Cerebellar cortex (tissue), 1 donor: ENCODE measurements around the gene MUC2.

Experiments
- DNase-seq: peaks from one replicate; pipeline ENCODE4 v3.0.0-alpha.2; 2015; ENCODE audit warnings: low spot score

The MUC2 gene

DNA sequence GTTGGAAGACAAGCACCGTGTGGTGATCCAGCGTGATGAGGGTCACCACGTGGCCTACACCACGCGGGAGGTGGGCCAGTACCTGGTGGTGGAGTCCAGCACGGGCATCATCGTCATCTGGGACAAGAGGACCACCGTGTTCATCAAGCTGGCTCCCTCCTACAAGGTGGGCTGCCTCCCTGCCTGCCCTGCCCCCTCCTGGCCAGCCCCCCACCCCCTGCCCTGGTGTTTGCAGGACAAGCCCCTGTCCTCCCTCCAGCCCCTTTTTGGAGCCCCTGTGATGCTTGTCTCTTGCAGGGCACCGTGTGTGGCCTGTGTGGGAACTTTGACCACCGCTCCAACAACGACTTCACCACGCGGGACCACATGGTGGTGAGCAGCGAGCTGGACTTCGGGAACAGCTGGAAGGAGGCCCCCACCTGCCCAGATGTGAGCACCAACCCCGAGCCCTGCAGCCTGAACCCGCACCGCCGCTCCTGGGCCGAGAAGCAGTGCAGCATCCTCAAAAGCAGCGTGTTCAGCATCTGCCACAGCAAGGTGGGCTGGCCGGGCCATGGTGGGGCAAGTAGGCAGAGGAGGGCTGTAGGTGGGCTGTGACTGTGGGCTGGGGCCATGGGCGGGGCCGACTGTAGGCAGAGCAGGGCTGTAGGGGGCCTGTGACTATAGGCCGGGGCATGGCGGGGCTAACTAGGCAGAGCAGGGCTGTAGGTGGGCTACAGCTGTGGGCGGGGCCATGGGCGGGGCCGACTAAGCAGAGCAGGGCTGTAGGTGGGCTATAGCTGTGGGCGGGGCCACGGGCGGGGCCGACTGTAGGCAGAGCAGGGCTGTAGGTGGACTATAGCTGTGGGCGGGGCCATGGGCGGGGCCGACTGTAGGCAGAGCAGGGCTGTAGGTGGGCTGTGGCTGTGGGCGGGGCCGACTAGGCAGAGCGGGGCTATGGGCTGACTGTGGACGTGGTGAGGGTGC, 13.6 kb downstream of the MUC2 start:
- peak; percentile 3 for DNase-seq

DNA sequence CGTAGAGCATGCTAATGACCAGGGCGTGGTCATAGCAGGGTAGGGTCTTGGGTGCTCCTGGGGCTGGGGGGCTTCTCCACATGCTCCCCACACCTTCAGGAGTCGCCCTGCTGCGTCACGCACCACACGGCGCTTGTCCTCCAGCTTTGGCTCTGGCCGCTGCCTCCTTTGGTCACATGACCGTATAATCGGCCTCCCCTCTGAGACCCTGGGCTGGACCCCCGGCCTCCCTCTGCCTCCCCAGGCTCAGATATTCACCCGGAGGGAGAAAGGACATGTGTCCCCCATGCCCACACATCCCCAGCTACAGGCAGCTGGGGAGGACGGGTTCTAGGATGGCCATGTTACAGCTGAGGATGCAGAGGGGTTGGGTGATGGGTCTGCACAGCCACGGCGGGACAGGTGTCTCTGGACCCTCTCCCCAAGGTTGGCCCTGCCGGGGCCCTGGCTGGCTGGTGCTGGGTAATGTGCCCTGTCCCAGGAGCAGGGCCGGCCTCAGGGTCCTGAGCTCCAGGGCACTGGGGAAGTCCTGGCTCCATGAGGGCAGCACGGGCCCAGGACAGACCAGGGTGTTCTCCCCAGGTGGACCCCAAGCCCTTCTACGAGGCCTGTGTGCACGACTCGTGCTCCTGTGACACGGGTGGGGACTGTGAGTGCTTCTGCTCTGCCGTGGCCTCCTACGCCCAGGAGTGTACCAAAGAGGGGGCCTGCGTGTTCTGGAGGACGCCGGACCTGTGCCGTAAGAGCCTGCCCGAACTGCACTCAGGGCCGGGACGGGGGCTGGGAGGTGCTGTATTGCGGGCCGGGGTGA, 14.5 kb downstream of the MUC2 start:
- no peak for DNase-seq

DNA sequence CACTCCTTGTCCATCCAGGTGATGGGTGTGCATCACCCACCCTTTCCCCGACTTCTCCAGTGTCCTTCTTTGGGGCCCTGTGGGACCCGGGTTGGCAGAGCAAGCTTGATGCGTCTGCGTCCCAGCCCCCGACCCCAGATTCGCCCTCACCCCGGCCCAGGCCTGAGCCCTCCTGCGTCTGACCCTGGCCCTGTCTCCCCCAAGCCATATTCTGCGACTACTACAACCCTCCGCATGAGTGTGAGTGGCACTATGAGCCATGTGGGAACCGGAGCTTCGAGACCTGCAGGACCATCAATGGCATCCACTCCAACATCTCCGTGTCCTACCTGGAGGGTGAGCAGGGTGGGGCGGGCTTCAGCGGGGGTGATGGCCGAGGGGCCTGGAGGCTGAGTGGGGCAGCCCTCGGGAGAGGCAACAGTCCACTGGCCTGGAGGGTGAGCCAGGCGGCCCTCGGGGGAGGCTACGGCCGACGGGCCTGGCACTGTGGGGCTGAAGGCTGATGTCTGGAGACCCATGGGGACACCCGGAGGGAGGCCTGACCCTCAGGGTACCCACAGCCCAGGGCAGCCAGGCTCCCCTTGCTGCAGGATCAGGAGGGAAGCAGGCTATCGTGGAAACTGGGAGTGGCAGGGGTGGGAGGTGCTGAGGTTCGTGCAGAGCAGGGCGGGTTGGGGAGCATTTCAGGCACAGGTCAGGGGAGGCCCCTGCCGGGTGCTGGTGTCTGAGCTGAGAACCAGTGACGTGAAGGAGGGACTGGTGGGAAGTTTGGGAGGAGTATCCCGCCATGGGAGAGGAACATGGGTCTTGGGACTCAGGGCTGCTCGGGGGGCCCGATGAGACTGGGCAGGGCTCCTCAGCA, 15.3 kb downstream of the MUC2 start:
- DNase-seq = no peak

DNA sequence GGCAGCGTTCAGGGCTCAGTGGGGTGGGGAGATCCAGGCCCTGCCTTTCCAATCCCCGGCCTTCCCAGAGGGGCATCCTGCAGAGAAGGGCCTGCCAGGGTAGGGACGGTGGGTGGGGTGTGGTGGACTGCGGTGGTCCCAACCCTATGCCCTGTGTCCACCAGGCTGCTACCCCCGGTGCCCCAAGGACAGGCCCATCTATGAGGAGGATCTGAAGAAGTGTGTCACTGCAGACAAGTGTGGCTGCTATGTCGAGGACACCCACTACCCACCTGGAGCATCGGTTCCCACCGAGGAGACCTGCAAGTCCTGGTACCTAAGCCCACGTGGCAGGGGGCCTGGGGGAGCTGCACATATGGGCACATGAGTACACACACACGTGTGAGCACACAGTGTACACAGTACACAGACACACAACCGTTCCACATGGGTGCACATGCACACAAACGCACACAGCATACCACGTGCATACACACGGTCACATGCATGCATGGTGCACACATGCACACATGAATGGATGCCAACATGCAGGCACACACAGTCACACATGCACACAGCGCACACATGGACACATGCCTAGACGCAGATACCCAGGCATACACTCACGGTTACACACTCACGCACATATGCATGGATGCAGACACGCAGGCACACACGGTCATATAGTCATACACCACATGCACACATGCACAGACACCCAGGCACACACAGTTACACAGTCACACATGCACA, 16.1 kb downstream of the MUC2 start:
- no peak for DNase-seq

DNA sequence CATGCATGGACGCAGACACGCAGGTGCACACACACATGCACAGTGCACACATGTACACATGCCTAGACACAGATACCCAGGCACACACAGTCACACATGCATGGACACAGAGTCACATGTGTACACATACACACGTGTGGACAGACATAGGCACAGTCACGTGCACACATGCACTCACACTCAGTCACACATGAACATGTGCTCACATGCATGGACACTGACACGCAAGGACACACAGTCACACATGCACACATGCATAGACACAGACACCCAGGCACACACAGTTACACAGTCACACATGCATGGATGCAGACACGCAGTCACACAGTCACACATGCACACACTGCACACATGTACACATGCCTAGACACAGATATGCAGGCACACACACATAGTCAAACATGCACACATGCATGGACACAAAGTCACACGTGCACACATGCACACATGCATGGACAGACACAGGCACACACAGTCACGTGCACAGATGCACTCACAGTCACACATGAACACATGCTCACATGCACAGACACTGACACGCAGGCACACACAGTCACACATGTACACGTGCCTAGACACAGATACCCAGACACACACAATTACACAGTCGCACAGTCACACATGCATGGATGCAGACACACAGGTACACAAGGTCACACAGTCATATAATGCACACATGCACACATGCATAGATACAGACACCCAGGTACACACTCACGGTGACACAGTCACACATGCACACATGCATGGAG, 16.8 kb downstream of the MUC2 start:
- no peak for DNase-seq

DNA sequence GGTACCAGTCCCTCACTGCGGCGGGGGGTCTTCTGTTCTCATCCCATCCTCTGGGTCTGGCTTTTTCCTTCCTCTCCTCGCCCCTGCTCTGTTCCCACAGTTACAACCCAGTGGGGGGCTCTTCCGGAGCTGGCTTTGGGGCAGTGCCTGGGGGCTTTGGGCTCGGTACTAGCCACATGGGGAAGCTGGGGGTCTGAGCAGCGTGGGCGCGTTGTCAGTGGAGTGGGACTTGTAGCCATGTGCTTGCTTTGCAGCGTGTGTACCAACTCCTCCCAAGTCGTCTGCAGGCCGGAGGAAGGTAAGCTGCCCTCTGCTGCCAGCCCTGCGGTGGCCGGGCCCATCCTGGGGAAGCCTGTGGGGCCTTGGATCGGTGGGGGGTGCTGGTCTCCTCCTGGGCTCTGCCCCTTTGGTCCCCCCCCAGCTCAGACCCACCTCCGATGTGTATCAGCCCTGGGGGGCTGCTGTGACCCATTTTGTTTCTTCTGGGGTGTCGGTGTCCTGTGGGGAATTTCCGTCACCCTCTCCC, 17.5 kb downstream of the MUC2 start:
- DNase-seq = no peak

DNA sequence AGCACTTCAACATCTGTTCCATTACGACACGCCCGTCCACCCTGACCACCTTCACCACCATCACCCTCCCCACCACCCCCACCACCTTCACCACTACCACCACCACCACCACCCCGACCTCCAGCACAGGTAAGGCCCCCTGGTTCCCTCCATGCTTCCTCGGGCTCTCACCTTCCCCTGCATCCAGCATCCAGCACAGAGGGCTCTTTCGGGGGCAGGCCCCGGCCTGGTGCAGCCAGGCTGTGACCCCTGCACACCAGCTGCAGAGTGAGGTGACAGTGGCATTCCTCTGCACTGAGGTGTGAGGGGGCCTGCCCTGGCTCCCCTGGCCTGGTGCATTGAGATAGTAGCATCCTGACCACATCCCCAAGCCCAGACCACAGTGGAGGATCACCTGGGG, 18.2 kb downstream of the MUC2 start:
- DNase-seq = no peak

DNA sequence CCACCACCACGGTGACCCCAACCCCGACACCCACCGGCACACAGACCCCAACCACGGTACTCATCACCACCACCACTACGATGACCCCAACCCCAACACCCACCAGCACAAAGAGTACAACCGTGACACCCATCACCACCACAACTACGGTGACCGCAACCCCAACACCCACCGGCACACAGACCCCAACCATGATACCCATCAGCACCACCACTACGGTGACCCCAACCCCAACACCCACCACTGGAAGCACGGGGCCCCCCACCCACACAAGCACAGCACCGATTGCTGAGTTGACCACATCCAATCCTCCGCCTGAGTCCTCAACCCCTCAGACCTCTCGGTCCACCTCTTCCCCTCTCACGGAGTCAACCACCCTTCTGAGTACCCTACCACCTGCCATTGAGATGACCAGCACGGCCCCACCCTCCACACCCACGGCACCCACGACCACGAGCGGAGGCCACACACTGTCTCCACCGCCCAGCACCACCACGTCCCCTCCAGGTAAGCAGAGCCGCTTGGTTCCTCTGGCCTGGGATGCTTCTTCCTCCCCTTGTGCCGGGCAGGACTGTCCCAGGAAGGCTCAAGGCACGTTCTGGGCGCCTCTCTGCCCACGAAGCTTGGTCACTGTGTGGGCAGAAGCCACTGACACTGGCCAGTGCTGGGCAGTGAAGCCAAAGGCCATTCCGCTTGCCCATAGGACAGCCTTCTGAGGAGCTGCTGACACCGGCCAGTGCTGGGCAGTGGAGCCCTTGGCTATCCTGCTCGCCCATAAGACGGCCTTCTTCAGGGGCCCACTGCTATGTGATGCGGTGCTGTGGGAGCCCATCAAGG, 25.1 kb downstream of the MUC2 start:
- DNase-seq = no peak

DNA sequence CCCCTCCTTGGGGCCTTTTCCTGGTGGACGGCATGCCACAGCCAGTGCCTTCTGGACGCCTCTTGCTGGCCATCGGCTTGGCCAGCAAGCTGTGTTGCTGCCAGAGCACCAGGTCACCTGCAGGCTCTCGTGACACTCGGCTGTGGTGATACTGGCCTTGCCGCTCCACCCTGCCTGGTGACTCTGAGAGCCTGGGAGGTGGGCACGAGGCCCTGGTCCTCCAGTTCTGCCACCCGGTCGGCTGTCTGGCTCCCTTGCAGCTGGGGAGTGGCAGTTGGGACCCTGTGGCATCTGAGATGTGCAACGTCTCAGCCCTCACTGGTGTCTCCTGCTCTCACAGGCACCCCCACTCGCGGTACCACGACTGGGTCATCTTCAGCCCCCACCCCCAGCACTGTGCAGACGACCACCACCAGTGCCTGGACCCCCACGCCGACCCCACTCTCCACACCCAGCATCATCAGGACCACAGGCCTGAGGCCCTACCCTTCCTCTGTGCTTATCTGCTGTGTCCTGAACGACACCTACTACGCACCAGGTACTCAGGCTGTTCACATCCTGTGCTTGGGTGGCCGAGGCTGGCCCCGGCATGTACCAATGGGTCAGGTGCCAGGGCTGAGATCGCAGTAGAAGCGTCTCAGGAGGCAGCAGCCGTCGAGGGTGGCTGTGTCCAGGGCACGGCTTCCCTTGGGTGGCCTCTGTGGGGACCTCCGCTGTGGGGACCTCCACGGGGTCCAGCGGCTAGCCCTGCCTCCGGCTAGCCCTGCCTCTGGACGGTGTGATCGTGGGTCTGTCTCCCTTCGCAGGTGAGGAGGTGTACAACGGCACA, 26.0 kb downstream of the MUC2 start:
- DNase-seq = no peak

DNA sequence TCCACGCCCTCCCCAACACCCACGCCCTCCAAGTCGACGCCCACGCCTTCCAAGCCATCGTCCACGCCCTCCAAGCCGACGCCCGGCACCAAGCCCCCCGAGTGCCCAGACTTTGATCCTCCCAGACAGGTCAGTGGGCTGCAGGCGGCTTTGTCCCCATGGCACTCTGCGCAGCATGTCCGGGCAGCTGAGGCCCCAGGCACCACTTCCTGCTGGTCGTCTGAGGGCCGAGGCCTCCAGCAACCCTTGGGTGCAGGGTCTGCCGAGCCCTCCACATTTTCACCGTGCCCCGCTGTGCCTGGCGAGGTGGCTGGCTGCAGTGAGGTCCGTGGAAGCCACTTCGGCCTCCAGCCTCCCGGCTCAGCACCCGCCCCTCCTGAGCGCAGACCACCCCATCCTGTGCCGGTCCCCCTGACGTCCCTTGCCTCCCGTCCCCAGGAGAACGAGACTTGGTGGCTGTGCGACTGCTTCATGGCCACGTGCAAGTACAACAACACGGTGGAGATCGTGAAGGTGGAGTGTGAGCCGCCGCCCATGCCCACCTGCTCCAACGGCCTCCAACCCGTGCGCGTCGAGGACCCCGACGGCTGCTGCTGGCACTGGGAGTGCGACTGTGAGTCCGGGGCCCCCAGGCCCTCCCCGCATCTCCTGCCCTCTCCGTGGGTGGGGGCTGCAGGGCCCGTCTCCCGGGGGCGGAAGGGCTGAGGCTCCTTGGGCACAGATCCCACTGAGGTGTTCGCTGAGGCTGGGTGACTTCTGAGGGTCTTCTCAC, 26.8 kb downstream of the MUC2 start:
- no peak for DNase-seq

DNA sequence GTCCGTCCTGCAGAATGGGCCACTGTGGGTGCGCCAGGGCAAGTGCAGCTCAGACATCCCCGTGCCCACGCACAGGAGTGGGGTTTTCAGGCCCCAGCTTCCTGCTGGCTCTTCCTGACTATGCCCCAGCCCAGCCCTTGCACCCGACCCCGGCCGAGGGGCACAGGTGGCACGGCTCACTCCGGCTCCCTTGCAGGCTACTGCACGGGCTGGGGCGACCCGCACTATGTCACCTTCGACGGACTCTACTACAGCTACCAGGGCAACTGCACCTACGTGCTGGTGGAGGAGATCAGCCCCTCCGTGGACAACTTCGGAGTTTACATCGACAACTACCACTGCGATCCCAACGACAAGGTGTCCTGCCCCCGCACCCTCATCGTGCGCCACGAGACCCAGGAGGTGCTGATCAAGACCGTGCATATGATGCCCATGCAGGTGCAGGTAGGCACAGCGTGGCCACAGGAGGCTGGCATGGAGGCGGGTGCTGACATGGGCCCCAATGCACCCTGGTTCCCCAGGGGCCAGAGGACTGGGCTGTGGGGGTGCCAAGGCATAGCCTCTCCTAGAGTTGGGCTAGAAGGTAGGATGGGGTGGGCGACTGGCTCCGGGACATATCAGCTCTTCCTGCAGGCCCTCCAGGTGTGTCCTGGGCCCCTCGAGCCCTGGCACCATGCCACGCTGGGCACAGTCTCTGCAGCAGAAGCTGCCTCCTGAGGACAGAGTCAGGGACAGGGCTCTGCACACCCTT, 27.7 kb downstream of the MUC2 start:
- DNase-seq = no peak

DNA sequence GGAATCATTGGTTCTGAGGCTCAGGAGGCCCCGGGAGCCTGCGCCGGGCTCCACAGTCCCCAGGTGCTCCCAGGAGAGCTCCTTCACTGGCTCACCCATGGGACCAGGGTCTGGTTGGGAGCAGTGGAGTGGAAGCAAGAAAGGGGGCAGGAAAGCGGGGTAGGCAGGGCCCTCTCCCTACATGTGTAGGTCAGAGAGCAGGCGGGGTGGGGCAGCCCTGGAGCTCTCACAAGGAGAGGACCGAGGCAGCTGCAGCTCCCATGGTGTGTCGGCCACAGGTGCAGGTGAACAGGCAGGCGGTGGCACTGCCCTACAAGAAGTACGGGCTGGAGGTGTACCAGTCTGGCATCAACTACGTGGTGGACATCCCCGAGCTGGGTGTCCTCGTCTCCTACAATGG, 28.3 kb downstream of the MUC2 start:
- DNase-seq = no peak

DNA sequence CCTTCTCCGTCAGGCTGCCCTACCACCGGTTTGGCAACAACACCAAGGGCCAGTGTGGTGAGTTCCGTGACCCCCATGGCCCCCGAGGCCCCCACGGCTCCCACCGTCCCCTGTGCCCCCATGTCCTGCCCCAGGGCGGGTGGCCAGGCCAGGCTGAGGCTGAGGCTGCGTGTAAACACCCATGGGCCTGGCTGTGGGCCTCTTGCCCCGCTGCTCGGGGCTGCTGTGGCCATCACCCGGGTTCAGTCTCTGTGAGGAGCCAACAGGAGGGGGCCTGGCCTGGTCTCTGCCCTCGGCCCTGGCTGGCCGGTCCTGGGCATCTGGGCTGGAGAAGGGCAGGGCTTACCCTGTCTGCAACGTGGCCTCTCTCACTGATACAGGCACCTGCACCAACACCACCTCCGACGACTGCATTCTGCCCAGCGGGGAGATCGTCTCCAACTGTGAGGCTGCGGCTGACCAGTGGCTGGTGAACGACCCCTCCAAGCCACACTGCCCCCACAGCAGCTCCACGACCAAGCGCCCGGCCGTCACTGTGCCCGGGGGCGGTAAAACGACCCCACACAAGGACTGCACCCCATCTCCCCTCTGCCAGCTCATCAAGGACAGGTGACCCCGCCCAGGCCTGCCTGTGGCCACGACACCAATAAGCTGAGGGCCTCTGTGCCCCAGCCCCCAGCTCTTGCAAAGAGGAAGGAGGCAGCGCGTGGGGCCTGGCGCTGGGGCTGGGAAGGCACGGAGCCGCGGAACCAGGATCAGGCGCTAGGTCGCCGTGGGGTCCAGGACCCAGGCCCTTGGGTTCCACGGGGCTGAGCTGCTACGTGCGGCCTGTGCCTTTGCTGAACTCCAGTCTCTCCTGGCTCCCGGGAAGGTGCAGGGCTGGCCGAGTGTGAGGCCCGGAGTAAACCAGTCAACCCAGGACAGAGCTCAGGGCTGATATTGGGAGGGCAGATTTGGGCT, 29.0 kb downstream of the MUC2 start:
- no peak for DNase-seq

DNA sequence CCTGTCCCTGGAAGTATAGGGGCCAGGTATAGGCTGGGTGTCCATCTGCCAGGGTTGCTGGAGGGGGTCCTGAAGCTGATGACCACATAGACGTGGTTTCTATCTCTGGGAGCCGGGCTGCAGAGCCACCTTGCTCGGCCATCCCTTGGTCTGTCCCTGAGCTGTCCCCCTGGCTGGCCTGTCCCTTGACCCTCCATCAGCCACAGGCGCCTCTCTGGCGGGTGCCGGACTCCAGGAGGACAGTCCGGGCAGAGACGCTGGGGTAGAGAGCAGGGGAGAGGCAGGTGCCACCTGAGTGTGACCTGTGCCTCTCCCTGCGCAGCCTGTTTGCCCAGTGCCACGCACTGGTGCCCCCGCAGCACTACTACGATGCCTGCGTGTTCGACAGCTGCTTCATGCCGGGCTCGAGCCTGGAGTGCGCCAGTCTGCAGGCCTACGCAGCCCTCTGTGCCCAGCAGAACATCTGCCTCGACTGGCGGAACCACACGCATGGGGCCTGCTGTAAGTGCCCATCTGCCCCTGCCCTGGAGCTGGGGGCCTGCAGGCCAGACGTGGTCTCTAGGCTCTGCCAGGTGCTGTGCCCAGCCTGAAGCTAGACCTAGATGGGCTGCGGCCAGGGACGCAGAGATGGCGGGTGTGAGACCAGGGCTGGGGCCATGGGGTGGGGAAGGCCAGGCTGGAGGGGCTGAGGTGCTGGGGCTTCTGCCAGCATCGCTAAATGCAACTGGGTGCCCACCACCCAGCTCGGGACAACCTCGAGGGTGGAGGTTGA, 29.9 kb downstream of the MUC2 start:
- no peak for DNase-seq

DNA sequence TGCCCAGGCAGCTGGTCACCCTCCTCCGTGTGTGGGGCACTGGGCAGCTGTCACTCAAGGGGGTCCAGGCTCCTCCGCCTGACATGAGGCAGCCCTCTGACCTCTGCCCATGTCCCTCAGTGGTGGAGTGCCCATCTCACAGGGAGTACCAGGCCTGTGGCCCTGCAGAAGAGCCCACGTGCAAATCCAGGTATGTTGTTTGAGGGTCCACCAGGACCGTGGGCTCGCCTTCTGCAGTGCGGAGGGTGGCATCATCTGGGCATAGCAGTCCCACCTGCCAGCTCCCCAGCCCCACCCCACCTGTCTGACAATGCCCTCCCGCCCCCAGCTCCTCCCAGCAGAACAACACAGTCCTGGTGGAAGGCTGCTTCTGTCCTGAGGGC, 30.5 kb downstream of the MUC2 start:
- DNase-seq = no peak
